Measurements from ENCODE around the gene DIP2B.

GRCh38 chr12:50784501-50784900 lies 279.7 kb downstream of the DIP2B start:
- no peak for TF ChIP-seq POLR2A (IDR thresholded peaks at IDR 0.05)
- TF ChIP-seq, protein P1, sequence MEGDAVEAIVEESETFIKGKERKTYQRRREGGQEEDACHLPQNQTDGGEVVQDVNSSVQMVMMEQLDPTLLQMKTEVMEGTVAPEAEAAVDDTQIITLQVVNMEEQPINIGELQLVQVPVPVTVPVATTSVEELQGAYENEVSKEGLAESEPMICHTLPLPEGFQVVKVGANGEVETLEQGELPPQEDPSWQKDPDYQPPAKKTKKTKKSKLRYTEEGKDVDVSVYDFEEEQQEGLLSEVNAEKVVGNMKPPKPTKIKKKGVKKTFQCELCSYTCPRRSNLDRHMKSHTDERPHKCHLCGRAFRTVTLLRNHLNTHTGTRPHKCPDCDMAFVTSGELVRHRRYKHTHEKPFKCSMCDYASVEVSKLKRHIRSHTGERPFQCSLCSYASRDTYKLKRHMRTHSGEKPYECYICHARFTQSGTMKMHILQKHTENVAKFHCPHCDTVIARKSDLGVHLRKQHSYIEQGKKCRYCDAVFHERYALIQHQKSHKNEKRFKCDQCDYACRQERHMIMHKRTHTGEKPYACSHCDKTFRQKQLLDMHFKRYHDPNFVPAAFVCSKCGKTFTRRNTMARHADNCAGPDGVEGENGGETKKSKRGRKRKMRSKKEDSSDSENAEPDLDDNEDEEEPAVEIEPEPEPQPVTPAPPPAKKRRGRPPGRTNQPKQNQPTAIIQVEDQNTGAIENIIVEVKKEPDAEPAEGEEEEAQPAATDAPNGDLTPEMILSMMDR (IDR thresholded peaks at IDR 0.05), result no peak
